ENCODE results near the gene AP1B1.

DNA sequence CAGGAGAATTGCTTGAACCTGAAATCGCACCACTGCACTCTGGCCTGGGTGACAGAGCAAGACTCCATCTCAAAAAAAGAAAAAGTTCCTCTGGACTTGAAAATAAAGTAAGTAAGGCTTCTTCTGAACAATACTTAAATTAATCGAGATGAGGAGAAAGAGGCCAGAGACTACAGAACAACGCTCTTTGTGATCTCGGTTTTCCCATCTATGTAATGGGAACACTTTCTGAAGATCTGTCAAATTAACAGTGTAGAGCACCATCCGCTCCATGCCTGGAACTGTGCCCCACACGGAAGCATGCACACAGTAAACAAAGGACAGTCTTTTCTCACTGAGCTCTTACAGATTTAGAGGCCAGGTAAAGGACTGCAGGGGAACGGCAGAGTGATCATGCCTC, 9.1 kb downstream of the AP1B1 start:
- TF ChIP-seq POLR2A (IDR thresholded peaks at IDR 0.05) = no peak
- TF ChIP-seq, protein P1, sequence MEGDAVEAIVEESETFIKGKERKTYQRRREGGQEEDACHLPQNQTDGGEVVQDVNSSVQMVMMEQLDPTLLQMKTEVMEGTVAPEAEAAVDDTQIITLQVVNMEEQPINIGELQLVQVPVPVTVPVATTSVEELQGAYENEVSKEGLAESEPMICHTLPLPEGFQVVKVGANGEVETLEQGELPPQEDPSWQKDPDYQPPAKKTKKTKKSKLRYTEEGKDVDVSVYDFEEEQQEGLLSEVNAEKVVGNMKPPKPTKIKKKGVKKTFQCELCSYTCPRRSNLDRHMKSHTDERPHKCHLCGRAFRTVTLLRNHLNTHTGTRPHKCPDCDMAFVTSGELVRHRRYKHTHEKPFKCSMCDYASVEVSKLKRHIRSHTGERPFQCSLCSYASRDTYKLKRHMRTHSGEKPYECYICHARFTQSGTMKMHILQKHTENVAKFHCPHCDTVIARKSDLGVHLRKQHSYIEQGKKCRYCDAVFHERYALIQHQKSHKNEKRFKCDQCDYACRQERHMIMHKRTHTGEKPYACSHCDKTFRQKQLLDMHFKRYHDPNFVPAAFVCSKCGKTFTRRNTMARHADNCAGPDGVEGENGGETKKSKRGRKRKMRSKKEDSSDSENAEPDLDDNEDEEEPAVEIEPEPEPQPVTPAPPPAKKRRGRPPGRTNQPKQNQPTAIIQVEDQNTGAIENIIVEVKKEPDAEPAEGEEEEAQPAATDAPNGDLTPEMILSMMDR (IDR thresholded peaks at IDR 0.05) = no peak

Data from body of pancreas (tissue), 4 donors.